ENCODE results near the gene PWP1.

- TF ChIP-seq BRCA1 (IDR thresholded peaks at IDR 0.05; ENCODE audit: low read depth, low read length) (no peak), BHLHE40 (IDR thresholded peaks at IDR 0.05; ENCODE audit: borderline replicate concordance in 1 of 2, low read depth in 2 of 2, low read length in 1 of 2) (no peak), SMARCA5 (IDR thresholded peaks at IDR 0.05) (no peak), TAF1 (IDR thresholded peaks at IDR 0.05; ENCODE audit: borderline replicate concordance, low read depth, low read length) (no peak), YY1 (IDR thresholded peaks at IDR 0.05; ENCODE audit: low read depth, low read length) (no peak), CTCF (IDR thresholded peaks at IDR 0.05 in 2 of 3, conservative IDR thresholded peaks at IDR 0.05 in 1 of 3; ENCODE audit: control insufficient read depth in 2 of 3, extremely low read depth in 1 of 3, insufficient read depth in 1 of 3, low read depth in 3 of 3, low read length in 3 of 3) (no peak), POLR2A (IDR thresholded peaks at IDR 0.05; ENCODE audit: low read depth, low read length) (no peak), JUND (IDR thresholded peaks at IDR 0.05; ENCODE audit: low read depth, low read length) (no peak), ZNF217 (IDR thresholded peaks at IDR 0.05) (no peak), ATF7 (IDR thresholded peaks at IDR 0.05; ENCODE audit: low read depth) (no peak), ZBTB40 (IDR thresholded peaks at IDR 0.05; ENCODE audit: borderline replicate concordance) (no peak), JUNB (IDR thresholded peaks at IDR 0.05) (no peak), ATF3 (IDR thresholded peaks at IDR 0.05; ENCODE audit: borderline replicate concordance, extremely low read depth, low read depth, low read length) (no peak), CEBPB (IDR thresholded peaks at IDR 0.05; ENCODE audit: borderline replicate concordance in 1 of 2, low read depth in 2 of 2, low read length in 2 of 2) (no peak)
Observed at GRCh38 chr12:107646436-107646835, 39.2 kb upstream of the PWP1 start.

Measured in GM12878 (cell line).